Psoas muscle (tissue), 8 donors: Measurements from ENCODE around the gene MYO5A. TPM values are rescaled to one million over a fixed set of nuclear protein-coding genes. Genes with fewer than 3 reads are reported as not detected.
"Not testable (repeated sequence)": the region's sequence is repeated elsewhere in the genome, so short reads cannot be mapped to it uniquely, and the experiment has no call there.

Experiments
- ATAC-seq, 4 donors: fragments of 200-7000 bp; cut with Tn5 transposase; one replicate each; pipeline ENCODE4 v1.9.1; 2020; ENCODE audit warnings: moderate library complexity in 3 of 4, mild to moderate bottlenecking in 2 of 4
- DNase-seq, 2 donors: peaks; one replicate each; pipeline ENCODE4 v3.0.0-alpha.2; 2020
- H3K27ac ChIP-seq: fragments of 200-600 bp; one replicate; pipeline ENCODE4 v1.8.0; 2022
- H3K27me3 ChIP-seq, 3 donors: fragments of 200-600 bp in 1 of 3; one replicate each; pipeline versions ENCODE4 v1.6.1 to v1.8.0; 2013 to 2022; ENCODE audit warnings: low read length in 2 of 3, mild to moderate bottlenecking in 2 of 3, moderate library complexity in 1 of 3; ENCODE audit not compliant: insufficient read depth in 3 of 3
- H3K36me3 ChIP-seq, 2 donors: fragments of 200-600 bp in 1 of 2; one replicate each; pipeline versions ENCODE4 v1.6.1 to v1.8.0; 2013 to 2022; ENCODE audit warnings: low read depth in 1 of 2, mild to moderate bottlenecking in 1 of 2, moderate library complexity in 1 of 2; ENCODE audit not compliant: insufficient read depth in 1 of 2
- H3K4me1 ChIP-seq: fragments of 200-600 bp; one replicate; pipeline ENCODE4 v1.8.0; 2022
- H3K4me3 ChIP-seq: fragments of 200-600 bp; one replicate; pipeline ENCODE4 v1.8.0; 2022; ENCODE audit warnings: mild to moderate bottlenecking
- H3K9me3 ChIP-seq: fragments of 200-600 bp; one replicate; pipeline ENCODE4 v1.8.0; 2022
- WGBS, 3 donors: extraction: QIAGEN DNeasy Blood & Tissue Kit; methylation state at CpG; one replicate each; pipeline versions ENCODE4 v1.1.6 to v1.1.7; 2013; 5-methylcytosine and 5-hydroxymethylcytosine counted together
- intact Hi-C, 2 donors: fragments of 100-400 bp; cut with DNase I; formaldehyde crosslinking; loops; one replicate each; pipeline versions ENCODE4 v1.11.0 to v1.14.2; 2022
- polyA plus RNA-seq, 3 donors: library from polyadenylated mRNA; stranded (reverse); fragments of 200-250 nt; gene quantifications; one replicate each; pipeline ENCODE4 v1.2.3, GENCODE V29; 2013
- total RNA-seq, 4 donors: library from RNA; stranded (reverse); fragmentation: NEBNext Ultra II Directional in 2 of 4; extraction: Animal tissue kit (Norgen Biotek cat#: 25700) in 2 of 4; gene quantifications; one replicate each; pipeline versions ENCODE4 v1.2.1 to v1.2.4, GENCODE V29; 2021 to 2023
- TF ChIP-seq, protein P1 (sequence below): fragments of 200-600 bp; IDR thresholded peaks from one replicate; pipeline ENCODE4 v1.8.0; 2022; ENCODE audit warnings: antibody characterized with exemption
- donor health status: healthy with polysubstance abuse.
- donor health status: DM: no; HTN: no; CAD: no; lungs with moderate emphysema.
- donor health status: Bipolar disorder and iron deficiency.
- donor health status: healthy.
- donor health status: DM: yes; HTN: yes; CAD: no.
- donor health status: DM: no; HTN: no; CAD: no.
- donor health status: DM: no; HTN: no; CAD: no.
- donor health status: DM: yes; HTN: yes; CAD: no.

MYO5A gene
- total and polyA plus RNA-seq, 7 donors: 3.6 to 9.9 (median 6.3) TPM

- no peaks in the 10 kb centered on the region for H3K36me3 ChIP-seq
- peak; percentile 88 to 95 (median 90) for ATAC-seq
- no peaks in the 10 kb centered on the region for H3K9me3 ChIP-seq
- peak within 1 kb of the TSS; percentile 88 for H3K4me3 ChIP-seq
- H3K27me3 ChIP-seq: no peaks in the 10 kb centered on the region
- TF ChIP-seq, protein P1, sequence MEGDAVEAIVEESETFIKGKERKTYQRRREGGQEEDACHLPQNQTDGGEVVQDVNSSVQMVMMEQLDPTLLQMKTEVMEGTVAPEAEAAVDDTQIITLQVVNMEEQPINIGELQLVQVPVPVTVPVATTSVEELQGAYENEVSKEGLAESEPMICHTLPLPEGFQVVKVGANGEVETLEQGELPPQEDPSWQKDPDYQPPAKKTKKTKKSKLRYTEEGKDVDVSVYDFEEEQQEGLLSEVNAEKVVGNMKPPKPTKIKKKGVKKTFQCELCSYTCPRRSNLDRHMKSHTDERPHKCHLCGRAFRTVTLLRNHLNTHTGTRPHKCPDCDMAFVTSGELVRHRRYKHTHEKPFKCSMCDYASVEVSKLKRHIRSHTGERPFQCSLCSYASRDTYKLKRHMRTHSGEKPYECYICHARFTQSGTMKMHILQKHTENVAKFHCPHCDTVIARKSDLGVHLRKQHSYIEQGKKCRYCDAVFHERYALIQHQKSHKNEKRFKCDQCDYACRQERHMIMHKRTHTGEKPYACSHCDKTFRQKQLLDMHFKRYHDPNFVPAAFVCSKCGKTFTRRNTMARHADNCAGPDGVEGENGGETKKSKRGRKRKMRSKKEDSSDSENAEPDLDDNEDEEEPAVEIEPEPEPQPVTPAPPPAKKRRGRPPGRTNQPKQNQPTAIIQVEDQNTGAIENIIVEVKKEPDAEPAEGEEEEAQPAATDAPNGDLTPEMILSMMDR: no peak
- H3K4me1 ChIP-seq: peaks cover 19% of the 10 kb centered on the region
- intact Hi-C loops: loop anchor here in 1 of 2 donors (5.0 to 10.0 kb wide), 3 partner anchors 42 to 552 kb away; partner anchors contain the start of genes MAPK6 and MYO5A
- peak; percentile 90 to 95 for DNase-seq
- peak within 1 kb of the TSS; percentile 91 for H3K27ac ChIP-seq
- 5 to 6% (median 5%) methylated on average over 68 to 82 of the region's 82 CpGs for WGBS, 3 donors
These were observed 40.2 kb upstream of the MYO5A start, which contains the start of gene ARPP19 for GRCh38 chr15:52568601-52569585. Gene ARPP19, minus strand, starts transcription at chr15:52569030. Its CDS starts 138 bp downstream, at chr15:52568892.

GRCh38 chr15:52567871-52568600 lies 39.4 kb upstream of the MYO5A start:
- ATAC-seq: peak; percentile 45 to 60 (median 56)
- peak in 1 of 2 donors; percentile 61 for DNase-seq
- H3K4me1 ChIP-seq: peaks cover 28% of the 10 kb centered on the region
- H3K27me3 ChIP-seq: no peaks in the 10 kb centered on the region
- no peaks in the 10 kb centered on the region for H3K9me3 ChIP-seq
- H3K36me3 ChIP-seq: no peaks in the 10 kb centered on the region
- peak overlapping the region; percentile 88 for H3K4me3 ChIP-seq
- TF ChIP-seq, protein P1: no peak
- WGBS, 3 donors: 1 to 2% (median 2%) methylated on average over 25 of the region's 25 CpGs
- H3K27ac ChIP-seq: peak overlapping the region; percentile 91
- intact Hi-C loops: loop anchor here in 1 of 2 donors (5.0 to 10.0 kb wide), 3 partner anchors 41 to 551 kb away; partner anchors contain the start of genes MAPK6 and MYO5A

GRCh38 chr15:52566889-52567288 lies 38.2 kb upstream of the MYO5A start:
- intact Hi-C loops: loop anchor here in 1 of 2 donors (5.0 to 10.0 kb wide), 3 partner anchors 40 to 550 kb away; partner anchors contain the start of genes MAPK6 and MYO5A
- Histone ChIP-seq H3K36me3 (no peaks in the 10 kb centered on the region), H3K4me3 (peak overlapping the region; percentile 88), H3K4me1 (peaks cover 30% of the 10 kb centered on the region), H3K27ac (peak overlapping the region; percentile 91), H3K9me3 (no peaks in the 10 kb centered on the region), H3K27me3 (no peaks in the 10 kb centered on the region)
- TF ChIP-seq, protein P1: no peak
- ATAC-seq (peak in 2 of 4 donors; percentile 36 to 44), DNase-seq (no peak)
- WGBS, 3 donors: 22 to 33% (median 24%) methylated on average over 4 of the region's 4 CpGs

DNA sequence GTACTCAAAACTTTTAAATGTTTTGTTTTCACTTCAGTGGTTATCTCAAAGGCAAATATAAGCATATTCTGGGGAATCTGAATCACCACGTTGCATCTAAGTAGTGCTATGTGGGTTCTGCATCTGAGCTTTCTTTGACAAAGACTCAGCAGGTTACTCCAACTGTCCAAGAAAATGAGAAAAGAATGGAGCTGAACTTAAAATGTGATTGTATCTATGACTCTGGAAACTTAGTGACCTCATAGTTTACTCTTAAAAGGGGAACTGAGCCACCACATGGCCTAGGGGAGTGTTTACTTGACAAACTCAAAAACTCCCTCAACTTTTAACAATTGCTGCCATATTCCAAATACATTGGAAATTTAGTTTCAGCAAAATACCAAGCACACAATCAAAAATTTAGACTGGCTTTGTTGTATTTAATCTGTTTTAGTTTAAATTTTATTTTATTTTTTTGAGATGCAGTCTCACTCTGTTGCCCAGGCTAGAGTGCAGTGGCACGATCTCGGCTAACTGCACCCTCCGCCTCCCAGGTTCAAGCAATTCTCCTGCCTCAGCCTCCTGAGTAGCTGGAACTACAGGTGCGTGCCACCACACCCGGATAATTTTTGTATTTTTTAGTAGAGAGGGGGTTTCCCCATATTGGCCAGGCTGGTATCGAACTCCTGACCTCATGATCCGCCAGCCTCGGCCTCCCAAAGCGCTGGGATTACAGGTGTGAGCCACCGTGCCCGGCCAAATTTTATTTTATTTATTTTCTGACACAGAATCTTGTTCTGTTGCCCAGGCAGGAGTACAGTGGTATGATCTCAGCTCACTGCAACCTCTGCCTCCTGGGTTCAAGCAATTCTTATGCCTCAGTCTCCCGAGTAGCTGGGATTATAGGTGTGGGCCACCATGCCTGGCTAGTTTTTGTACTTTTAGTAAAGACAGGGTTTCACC lies 37.0 kb upstream of the MYO5A start:
- intact Hi-C loops: loop anchor here in 1 of 2 donors (5.0 to 10.0 kb wide), 3 partner anchors 38 to 548 kb away; partner anchors contain the start of genes MAPK6 and MYO5A
- not testable (repeated sequence) for H3K27me3 ChIP-seq, ATAC-seq, H3K36me3 ChIP-seq, H3K9me3 ChIP-seq, DNase-seq
- 86 to 89% (median 89%) methylated on average over 13 of the region's 13 CpGs for WGBS, 3 donors
- peaks cover 42% of the 10 kb centered on the region for H3K4me1 ChIP-seq
- peak overlapping the region; percentile 91 for H3K27ac ChIP-seq
- H3K4me3 ChIP-seq: peak overlapping the region; percentile 88
